ENCODE measurements around the gene DENND1A.

DENND1A gene

DNA sequence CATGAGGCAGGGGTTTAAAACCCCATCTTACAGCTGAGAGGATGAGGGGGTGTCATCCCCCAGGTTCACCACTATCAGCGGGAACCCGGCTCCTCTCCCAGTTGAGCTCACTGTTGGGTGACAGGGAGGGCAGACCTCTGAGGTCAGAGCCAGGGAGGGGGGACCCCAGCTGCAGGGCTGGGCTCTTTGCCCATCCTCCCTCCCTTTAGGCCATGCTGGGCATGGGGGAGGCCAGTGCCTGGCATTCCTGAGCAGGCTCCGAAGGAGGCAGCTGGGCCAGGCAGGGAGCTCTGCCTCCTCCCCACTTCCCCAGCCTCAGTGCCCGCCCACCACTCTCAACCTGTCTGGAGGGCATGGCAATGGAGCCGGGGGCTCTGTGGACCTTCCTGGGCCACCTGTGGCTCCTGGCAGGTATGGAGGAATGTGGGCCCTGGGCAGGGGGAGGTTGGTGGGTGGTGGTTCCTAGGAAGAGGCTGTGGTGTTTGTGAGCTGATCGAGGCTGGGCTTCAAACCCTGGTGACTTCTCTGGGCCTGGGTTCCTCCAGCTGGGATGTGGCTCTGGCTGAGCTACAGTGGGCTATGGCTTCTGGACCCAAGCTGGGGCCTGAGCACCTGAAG is 561.3 kb downstream of the DENND1A start:
- no peak overlapping the region for H3K4me3 ChIP-seq (ENCODE audit: control insufficient read depth, low read depth, low read length)
- TF ChIP-seq, protein P1, sequence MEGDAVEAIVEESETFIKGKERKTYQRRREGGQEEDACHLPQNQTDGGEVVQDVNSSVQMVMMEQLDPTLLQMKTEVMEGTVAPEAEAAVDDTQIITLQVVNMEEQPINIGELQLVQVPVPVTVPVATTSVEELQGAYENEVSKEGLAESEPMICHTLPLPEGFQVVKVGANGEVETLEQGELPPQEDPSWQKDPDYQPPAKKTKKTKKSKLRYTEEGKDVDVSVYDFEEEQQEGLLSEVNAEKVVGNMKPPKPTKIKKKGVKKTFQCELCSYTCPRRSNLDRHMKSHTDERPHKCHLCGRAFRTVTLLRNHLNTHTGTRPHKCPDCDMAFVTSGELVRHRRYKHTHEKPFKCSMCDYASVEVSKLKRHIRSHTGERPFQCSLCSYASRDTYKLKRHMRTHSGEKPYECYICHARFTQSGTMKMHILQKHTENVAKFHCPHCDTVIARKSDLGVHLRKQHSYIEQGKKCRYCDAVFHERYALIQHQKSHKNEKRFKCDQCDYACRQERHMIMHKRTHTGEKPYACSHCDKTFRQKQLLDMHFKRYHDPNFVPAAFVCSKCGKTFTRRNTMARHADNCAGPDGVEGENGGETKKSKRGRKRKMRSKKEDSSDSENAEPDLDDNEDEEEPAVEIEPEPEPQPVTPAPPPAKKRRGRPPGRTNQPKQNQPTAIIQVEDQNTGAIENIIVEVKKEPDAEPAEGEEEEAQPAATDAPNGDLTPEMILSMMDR (conservative IDR thresholded peaks at IDR 0.05; ENCODE audit: control insufficient read depth, insufficient read depth, low read depth, low read length): no peak

DNA sequence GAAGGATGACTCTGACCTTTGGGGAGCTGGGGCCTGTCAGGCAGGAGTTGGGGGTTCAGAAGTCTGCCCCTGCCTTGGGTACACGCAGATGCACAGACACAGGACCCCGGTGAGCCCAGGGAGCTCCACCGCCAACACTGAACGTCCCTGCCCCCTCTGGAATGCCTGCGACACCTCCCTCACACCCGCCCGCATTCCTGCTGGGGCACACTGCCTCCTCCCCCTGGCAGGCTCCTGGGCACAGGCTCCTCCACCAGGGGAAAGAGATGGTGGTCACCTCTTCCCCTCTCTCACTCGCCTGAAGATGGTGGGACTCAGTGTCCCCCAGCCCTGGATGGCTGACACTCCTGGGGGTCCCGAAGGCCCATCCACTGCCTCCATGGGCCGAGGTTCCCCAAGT is 561.9 kb downstream of the DENND1A start:
- TF ChIP-seq, protein P1 (conservative IDR thresholded peaks at IDR 0.05; ENCODE audit: control insufficient read depth, insufficient read depth, low read depth, low read length): no peak
- DNase-seq (ENCODE audit: low read depth): no peak
- no peak overlapping the region for H3K4me3 ChIP-seq (ENCODE audit: control insufficient read depth, low read depth, low read length)

More for the DNA sequence above, 561.3 kb downstream of the DENND1A start:
- DNase-seq (ENCODE audit: low read depth): no peak

DNA sequence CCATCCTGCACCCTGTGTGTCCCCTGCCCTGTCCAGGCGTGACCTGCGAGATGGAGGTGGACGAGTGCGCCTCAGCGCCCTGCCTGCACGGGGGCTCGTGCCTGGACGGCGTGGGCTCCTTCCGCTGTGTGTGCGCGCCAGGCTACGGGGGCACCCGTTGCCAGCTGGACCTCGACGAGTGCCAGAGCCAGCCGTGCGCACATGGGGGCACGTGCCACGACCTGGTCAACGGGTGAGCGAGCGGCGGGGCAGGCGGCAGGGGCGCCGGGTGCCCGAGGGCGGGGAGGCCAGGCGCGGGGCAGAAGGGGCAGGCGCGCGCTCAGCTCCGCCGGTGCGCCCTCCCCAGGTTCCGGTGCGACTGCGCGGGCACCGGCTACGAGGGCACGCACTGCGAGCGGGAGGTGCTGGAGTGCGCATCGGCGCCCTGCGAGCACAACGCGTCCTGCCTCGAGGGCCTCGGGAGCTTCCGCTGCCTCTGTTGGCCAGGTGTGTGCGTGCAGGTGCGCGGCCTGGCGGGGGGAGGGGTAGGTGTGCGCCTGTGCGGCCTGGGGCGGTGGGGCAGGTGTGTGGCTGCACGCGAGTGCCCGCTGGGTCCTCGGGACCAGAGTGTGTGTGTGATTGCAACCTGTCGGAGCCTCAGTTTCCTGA is 563.9 kb downstream of the DENND1A start:
- TF ChIP-seq, protein P1 (conservative IDR thresholded peaks at IDR 0.05; ENCODE audit: control insufficient read depth, insufficient read depth, low read depth, low read length): no peak
- no peak for DNase-seq (ENCODE audit: low read depth)

DNA sequence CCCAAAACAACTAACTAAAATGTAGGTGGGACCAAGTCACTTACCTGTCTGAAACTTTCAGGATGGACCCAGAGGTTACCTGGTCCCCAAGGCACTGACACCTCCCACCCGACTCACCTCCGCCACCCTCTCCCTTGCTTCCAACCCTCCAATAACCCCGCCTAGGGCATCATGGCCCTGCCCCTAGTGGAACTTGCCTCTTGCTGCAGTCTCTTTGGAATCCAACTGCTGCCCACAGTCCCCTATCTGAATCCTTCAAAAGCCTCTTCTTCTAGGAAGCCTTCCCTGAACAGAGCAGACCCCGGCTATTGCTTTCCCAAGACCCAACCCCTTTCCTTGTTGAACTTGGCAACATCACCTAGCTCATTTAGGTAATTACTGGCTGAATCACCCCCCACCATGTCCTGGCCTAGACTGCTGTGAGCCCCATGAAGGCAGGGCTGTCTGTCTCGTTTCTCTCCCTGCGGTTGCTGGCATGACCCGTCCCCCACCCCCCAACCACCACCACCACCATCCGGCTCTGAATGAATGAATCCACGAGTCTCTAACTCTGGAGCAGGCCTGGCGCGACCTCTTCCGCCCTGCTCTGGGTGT is 564.5 kb downstream of the DENND1A start:
- H3K4me3 ChIP-seq (ENCODE audit: control insufficient read depth, low read depth, low read length): no peak overlapping the region
- DNase-seq (ENCODE audit: low read depth): no peak
- TF ChIP-seq, protein P1 (conservative IDR thresholded peaks at IDR 0.05; ENCODE audit: control insufficient read depth, insufficient read depth, low read depth, low read length): peak; percentile 34

More for the DNA sequence above, 563.9 kb downstream of the DENND1A start:
- H3K4me3 ChIP-seq (ENCODE audit: control insufficient read depth, low read depth, low read length): no peak overlapping the region

DNA sequence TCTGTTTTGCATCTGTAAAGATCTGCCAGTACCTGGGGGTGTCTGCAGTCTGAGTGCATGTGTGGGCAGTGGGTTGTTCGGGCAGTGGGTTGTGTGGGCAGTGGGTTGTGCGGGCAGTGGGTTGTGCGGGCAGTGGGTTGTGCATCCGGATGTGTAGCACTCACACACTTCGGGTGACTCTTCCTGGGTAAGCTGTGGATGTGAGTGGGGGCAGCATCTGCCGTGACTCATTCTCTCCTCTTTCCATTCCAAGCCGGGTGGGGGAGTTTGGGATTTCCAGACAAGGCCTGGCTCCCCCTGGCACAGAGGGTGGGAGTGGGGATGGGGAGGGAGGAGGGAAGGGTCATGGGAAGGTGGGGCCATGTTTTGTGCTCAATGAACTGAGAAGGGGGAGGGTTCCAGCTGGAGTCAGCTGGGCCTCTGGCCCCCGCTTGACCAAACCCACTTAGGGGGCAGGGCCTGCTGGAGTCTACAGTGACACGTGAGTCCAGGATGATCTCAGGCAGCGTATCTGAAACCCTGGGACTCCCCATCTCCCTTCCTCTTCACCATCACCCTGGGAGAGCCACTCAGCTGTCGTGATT is 565.6 kb downstream of the DENND1A start:
- peak; percentile 48 for DNase-seq (ENCODE audit: low read depth)

DNA sequence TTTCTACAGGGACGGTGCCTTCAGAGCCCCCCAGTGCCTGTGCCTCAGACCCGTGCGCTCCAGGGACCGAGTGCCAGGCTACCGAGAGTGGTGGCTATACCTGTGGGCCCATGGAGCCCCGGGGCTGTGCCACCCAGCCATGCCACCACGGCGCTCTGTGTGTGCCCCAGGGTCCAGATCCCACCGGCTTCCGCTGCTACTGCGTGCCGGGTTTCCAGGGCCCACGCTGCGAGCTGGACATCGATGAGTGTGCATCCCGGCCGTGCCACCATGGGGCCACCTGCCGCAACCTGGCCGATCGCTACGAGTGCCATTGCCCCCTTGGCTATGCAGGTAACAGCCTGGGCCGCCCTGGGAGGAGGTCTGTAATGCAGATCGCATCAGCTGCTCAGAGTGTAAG is 567.1 kb downstream of the DENND1A start:
- TF ChIP-seq, protein P1 (conservative IDR thresholded peaks at IDR 0.05; ENCODE audit: control insufficient read depth, insufficient read depth, low read depth, low read length): no peak
- DNase-seq (ENCODE audit: low read depth): no peak
- H3K4me3 ChIP-seq (ENCODE audit: control insufficient read depth, low read depth, low read length): no peak overlapping the region

More for the DNA sequence above, 565.6 kb downstream of the DENND1A start:
- TF ChIP-seq, protein P1 (conservative IDR thresholded peaks at IDR 0.05; ENCODE audit: control insufficient read depth, insufficient read depth, low read depth, low read length): no peak
- H3K4me3 ChIP-seq (ENCODE audit: control insufficient read depth, low read depth, low read length): no peak overlapping the region
